K562 (cell line): ENCODE results near the gene DLST. TPM values are rescaled to one million over a fixed set of nuclear protein-coding genes. Genes with fewer than 3 reads are reported as not detected.

Experiments
- ATAC-seq: fragments of 200-7000 bp; cut with Tn5 transposase; 3 replicates; pipeline ENCODE4 v1.9.1; 2020; ENCODE audit warnings: moderate library complexity
- BruUV-seq: library from RNA; stranded (reverse); fragments of 400-500 nt; replicated peaks from 2 replicates; lab custom pipeline; 2021; lab: Mats Ljungman, UMichigan
- CTCF ChIA-PET: fragments of 300-600 bp; formaldehyde crosslinking; extraction: SDS; loops from one replicate; lab custom pipeline; 2021; ENCODE audit warnings: low intra/inter-chr PET ratio; lab: Yijun Ruan, JAX
- POLR2A ChIA-PET: fragments of 300-600, 350-650 bp; sonication (Branson Sonifier 250); formaldehyde crosslinking; extraction: SDS; loops from one replicate; lab custom pipeline; 2021; ENCODE audit warnings: antibody characterized with exemption, inconsistent platforms; lab: Yijun Ruan, JAX
- DNase-seq, 4 experiments: peaks; one replicate each; pipeline versions ENCODE4 v3.0.0 to v3.0.0-alpha.2; 2011 to 2018; ENCODE audit warnings: low spot score in 3 of 4, mixed read lengths in 3 of 4; ENCODE audit errors: extremely low read depth in 1 of 4
- FAIRE-seq: peaks from 2 replicates; lab custom pipeline; 2011; peaks lifted over from hg19 to GRCh38; lab: Jason Lieb, UNC
- H2AFZ ChIP-seq: 2 replicates; pipeline ENCODE4 v1.6.0; 2011; ENCODE audit warnings: low read depth, low read length, control low read depth, inconsistent platforms
- H3K27ac ChIP-seq: fragments of 200-600 bp; 3 replicates; pipeline ENCODE4 v1.8.0; 2011; ENCODE audit warnings: low read depth, mild to moderate bottlenecking, control low read depth, inconsistent platforms, low read length, moderate library complexity, mixed read lengths; ENCODE audit errors: extremely low read depth
- H3K27me3 ChIP-seq, 2 experiments: fragments of 300-600 bp in 1 of 2; 2 replicates in 1 of 2; 3 replicates in 1 of 2; pipeline versions ENCODE4 v1.6.0 to v1.8.0; 2011; ENCODE audit warnings: inconsistent platforms in 2 of 2, low read length in 2 of 2, mild to moderate bottlenecking in 1 of 2, mixed read lengths in 1 of 2, moderate library complexity in 1 of 2; ENCODE audit not compliant: control insufficient read depth in 2 of 2, insufficient read depth in 2 of 2
- H3K36me3 ChIP-seq: fragments of 300-600 bp; 3 replicates; pipeline ENCODE4 v1.8.0; 2011; ENCODE audit warnings: mild to moderate bottlenecking, low read length, inconsistent platforms; ENCODE audit not compliant: control insufficient read depth, insufficient read depth
- H3K4me1 ChIP-seq, 2 experiments: fragments of 200-600 bp in 1 of 2; replicated peaks in 1 of 2; 2 replicates in 1 of 2; 3 replicates in 1 of 2; pipeline versions ENCODE4 v1.5.1 to v1.8.0; 2011; ENCODE audit warnings: inconsistent platforms in 2 of 2, low read length in 2 of 2, mild to moderate bottlenecking in 1 of 2, mixed read lengths in 1 of 2, moderate library complexity in 1 of 2; ENCODE audit not compliant: control insufficient read depth in 2 of 2, insufficient read depth in 2 of 2
- H3K4me2 ChIP-seq: 2 replicates; pipeline ENCODE4 v1.6.1; 2011; ENCODE audit warnings: low read length, control low read depth, inconsistent platforms, mixed read lengths; ENCODE audit not compliant: insufficient read depth
- H3K4me3 ChIP-seq: fragments of 200-600 bp; sonication (generic), shearing (Covaris generic); 2 replicates; pipeline ENCODE4 v1.5.1; 2016; ENCODE audit warnings: control low read depth, inconsistent platforms
- H3K79me2 ChIP-seq: fragments of 200-600 bp; 3 replicates; pipeline ENCODE4 v1.8.0; 2011; ENCODE audit warnings: low read length, inconsistent platforms; ENCODE audit not compliant: control insufficient read depth, insufficient read depth
- H3K9ac ChIP-seq, 2 experiments: 2 replicates each; pipeline versions ENCODE4 v1.6.0 to v1.6.1; 2011; ENCODE audit warnings: low read depth in 2 of 2, low read length in 2 of 2, control low read depth in 1 of 2, inconsistent platforms in 1 of 2, mild to moderate bottlenecking in 1 of 2, mixed read lengths in 1 of 2; ENCODE audit not compliant: insufficient read depth in 1 of 2
- H3K9me1 ChIP-seq: one replicate; pipeline ENCODE4 v1.6.0; 2011; ENCODE audit warnings: inconsistent platforms, mild to moderate bottlenecking, low read length, moderate library complexity; ENCODE audit not compliant: control insufficient read depth, insufficient read depth
- H3K9me3 ChIP-seq: replicated peaks from 2 replicates; pipeline ENCODE4 v1.5.1; 2011; ENCODE audit warnings: low read depth, low read length, inconsistent platforms; ENCODE audit not compliant: control insufficient read depth, insufficient read depth
- H4K20me1 ChIP-seq: replicated peaks from 2 replicates; pipeline ENCODE4 v1.6.1; 2011; ENCODE audit warnings: low read length, inconsistent platforms, mixed read lengths; ENCODE audit not compliant: control insufficient read depth, insufficient read depth
- CREBBP ChIP-seq: IDR thresholded peaks from one replicate; pipeline ENCODE4 v1.6.1; 2012; ENCODE audit warnings: low read depth, mild to moderate bottlenecking, control low read depth, inconsistent platforms, low read length
- DPF2 ChIP-seq: fragments of 450-650 bp; IDR thresholded peaks from 2 replicates; pipeline ENCODE4 v1.6.1; 2016
- EHMT2 ChIP-seq: fragments of 450-650 bp; IDR thresholded peaks from 2 replicates; pipeline ENCODE4 v1.6.1; 2018; ENCODE audit warnings: antibody characterized with exemption
- NCOA6 ChIP-seq: fragments of 450-650 bp; IDR thresholded peaks from 2 replicates; pipeline ENCODE4 v1.6.1; 2017; ENCODE audit warnings: mild to moderate bottlenecking
- NR1H2 ChIP-seq: sonication (generic); formaldehyde crosslinking; IDR thresholded peaks from 2 replicates; pipeline ENCODE4 v1.4.0; 2020; ENCODE audit warnings: mild to moderate bottlenecking, missing genetic modification reagents
- RHOXF2B ChIP-seq: fragments of 250-450 bp; sonication (Bioruptor Pico); conservative IDR thresholded peaks from 2 replicates; pipeline ENCODE4 v1.5.1; 2021
- SIRT6 ChIP-seq: IDR thresholded peaks from one replicate; pipeline ENCODE4 v1.6.1; 2012; ENCODE audit warnings: low read depth, mild to moderate bottlenecking, control low read depth, inconsistent platforms, low read length, moderate library complexity
- ZKSCAN3 ChIP-seq: fragments of 250-450 bp; sonication (Bioruptor Pico); IDR thresholded peaks from 2 replicates; pipeline ENCODE4 v1.4.0; 2020
- ZNF12 ChIP-seq: sonication (generic); formaldehyde crosslinking; IDR thresholded peaks from 2 replicates; pipeline ENCODE4 v1.4.0; 2020; ENCODE audit warnings: mild to moderate bottlenecking, missing genetic modification reagents
- ZNF57 ChIP-seq: fragments of 450-650 bp; formaldehyde crosslinking; IDR thresholded peaks from 2 replicates; pipeline ENCODE4 v1.4.0; 2020; ENCODE audit warnings: mild to moderate bottlenecking, moderate library complexity
- ZNF707 ChIP-seq: fragments of 250-450 bp; sonication (Bioruptor Pico); conservative IDR thresholded peaks from 2 replicates; pipeline ENCODE4 v1.8.0; 2022; ENCODE audit warnings: inconsistent platforms, mild to moderate bottlenecking, moderate library complexity
- ZNF77 ChIP-seq: fragments of 250-450 bp; sonication (Bioruptor Pico); IDR thresholded peaks from 2 replicates; pipeline ENCODE4 v1.5.0; 2020
- ZNF780A ChIP-seq: fragments of 250-450 bp; sonication (Bioruptor Pico); IDR thresholded peaks from 2 replicates; pipeline ENCODE4 v1.5.0; 2021; ENCODE audit warnings: mild to moderate bottlenecking
- ZNF830 ChIP-seq: fragments of 250-450 bp; sonication (Bioruptor Pico); IDR thresholded peaks from 2 replicates; pipeline ENCODE4 v1.5.0; 2021; ENCODE audit warnings: mild to moderate bottlenecking
- WGBS: fragments of 100-300 bp; shearing (Covaris generic); methylation state at CpG from one replicate; pipeline ENCODE4 v1.1.6; 2016; ENCODE audit warnings: low coverage, mixed read lengths; ENCODE audit not compliant: insufficient coverage; ENCODE audit errors: missing lambda C conversion rate; 5-methylcytosine and 5-hydroxymethylcytosine counted together
- in situ Hi-C: fragments of 300-500 bp; cut with MboI; formaldehyde crosslinking; loops from 4 replicates; pipeline ENCODE4 v1.15.0; 2018; ENCODE audit warnings: inconsistent platforms, mixed read lengths
- intact Hi-C: fragments of 100-400 bp; cut with micrococcal nuclease; formaldehyde crosslinking; loops from 2 replicates; pipeline ENCODE4 v1.14.2; 2022
- polyA plus RNA-seq, 8 experiments: library from polyadenylated mRNA; depleted of rRNA in 4 of 8; stranded (reverse) in 5 of 8; unstranded in 3 of 8; fragments of >200 nt; fragmentation: Nextera tagmentation in 2 of 8; fragmentation: Illumina TruSeq in 1 of 8; extraction: Ambion mirVana in 2 of 8; extraction: Trizol in 1 of 8; gene quantifications; 2 replicates each; pipeline versions ENCODE4 v1.2.1 to v1.2.3, GENCODE V29; 2011 to 2014; ENCODE audit warnings: inconsistent platforms in 1 of 8, missing spikeins in 1 of 8
- total RNA-seq, 7 experiments: library from RNA; depleted of rRNA in 6 of 7; stranded (reverse); fragments of >200 nt in 6 of 7; fragmentation: Illumina TruSeq in 2 of 7; extraction: Trizol in 2 of 7; gene quantifications; 2 replicates each; pipeline versions ENCODE4 v1.2.1 to v1.2.3, GENCODE V29; 2011 to 2021; ENCODE audit warnings: low replicate concordance in 1 of 7
- TF ChIP-seq, protein P1 (sequence below): IDR thresholded peaks from 2 replicates; pipeline ENCODE4 v1.6.1; 2016; ENCODE audit warnings: missing genetic modification characterization, missing compliant biosample characterization
- TF ChIP-seq, protein P2 (sequence below), 2 experiments: fragments of 450-650 bp in 1 of 2; sonication (generic) in 1 of 2; formaldehyde crosslinking in 1 of 2; IDR thresholded peaks in 1 of 2; conservative IDR thresholded peaks in 1 of 2; 2 replicates each; pipeline versions ENCODE4 v1.6.1 to v1.8.1; 2016 to 2023; ENCODE audit warnings: mild to moderate bottlenecking in 2 of 2, moderate library complexity in 2 of 2, inconsistent platforms in 1 of 2, missing genetic modification reagents in 1 of 2
- TF ChIP-seq, protein P3 (sequence below): fragments of 250-450 bp; sonication (Bioruptor Pico); IDR thresholded peaks from 2 replicates; pipeline ENCODE4 v1.5.0; 2021
- TF ChIP-seq, protein P4 (sequence below): sonication (generic); formaldehyde crosslinking; IDR thresholded peaks from 2 replicates; pipeline ENCODE4 v1.8.0; 2023; ENCODE audit warnings: mild to moderate bottlenecking, missing genetic modification reagents

The DLST gene
- total and polyA plus RNA-seq, 9 of the 15 experiments (the other 6 are each of a cell fraction or from before 2014, with no cell fraction given), result 3.0 to 73.7 (median 45.4) TPM

DNA sequence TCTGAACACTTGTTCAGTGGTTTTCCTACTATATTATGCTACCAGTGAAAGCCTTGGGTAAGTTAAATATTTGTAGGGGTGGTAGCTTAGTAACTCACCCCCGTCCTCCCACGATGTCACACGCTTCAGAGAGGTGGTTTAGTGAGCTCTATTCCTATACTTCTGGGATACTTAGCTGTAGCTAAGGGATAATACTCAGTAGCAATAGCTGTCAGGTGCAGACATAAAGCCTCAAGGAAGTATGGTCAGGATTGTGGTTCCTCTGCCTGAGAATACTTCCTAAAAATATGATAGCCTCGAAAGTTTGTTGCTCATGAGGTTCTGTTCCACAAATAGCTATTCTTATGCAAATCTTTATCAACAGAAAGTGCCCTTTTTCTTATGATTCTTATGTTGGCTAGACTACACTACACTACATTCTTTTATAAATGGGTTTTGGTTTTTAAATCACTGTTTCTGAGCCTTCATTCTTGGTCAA, 11.9 kb downstream of the DLST start:
- peaks cover 4% of the 10 kb centered on the region for H4K20me1 ChIP-seq
- no peak overlapping the region for H3K4me3 ChIP-seq
- no peak for FAIRE-seq
- CTCF ChIA-PET, result no interaction called here
- POLR2A ChIA-PET, result interaction anchor here (0.6 to 1.3 kb wide), 5 partner anchors 10 to 195 kb away, joined by 3 to 6 read pairs (median 3); no protein-coding TSS in a partner anchor
- BruUV-seq, result no TSS peak
- no peak overlapping the region for H3K27ac ChIP-seq
- peaks cover 5 to 6% of the 10 kb centered on the region in 2 experiments; a peak in 4 of 5 replicates for H3K4me1 ChIP-seq
- no peak overlapping the region for H3K9ac ChIP-seq
- no peak overlapping the region for H3K4me2 ChIP-seq
- in situ Hi-C loops (no loop called here), intact Hi-C loops (no loop called here)
- H3K27me3 ChIP-seq, result no peaks in the 10 kb centered on the region
- H3K9me1 ChIP-seq, result no peaks in the 10 kb centered on the region
- H3K79me2 ChIP-seq, result peaks cover 4% of the 10 kb centered on the region; the same call in 1 of the 3 replicates
- peaks cover 92% of the 10 kb centered on the region for H3K36me3 ChIP-seq
- no peak for DNase-seq
- H2AFZ ChIP-seq, result no peak overlapping the region
- ATAC-seq, result no peak
- no peaks in the 10 kb centered on the region for H3K9me3 ChIP-seq
- 64% methylated on average over 4 of the region's 4 CpGs for WGBS
- TF ChIP-seq, protein P1, sequence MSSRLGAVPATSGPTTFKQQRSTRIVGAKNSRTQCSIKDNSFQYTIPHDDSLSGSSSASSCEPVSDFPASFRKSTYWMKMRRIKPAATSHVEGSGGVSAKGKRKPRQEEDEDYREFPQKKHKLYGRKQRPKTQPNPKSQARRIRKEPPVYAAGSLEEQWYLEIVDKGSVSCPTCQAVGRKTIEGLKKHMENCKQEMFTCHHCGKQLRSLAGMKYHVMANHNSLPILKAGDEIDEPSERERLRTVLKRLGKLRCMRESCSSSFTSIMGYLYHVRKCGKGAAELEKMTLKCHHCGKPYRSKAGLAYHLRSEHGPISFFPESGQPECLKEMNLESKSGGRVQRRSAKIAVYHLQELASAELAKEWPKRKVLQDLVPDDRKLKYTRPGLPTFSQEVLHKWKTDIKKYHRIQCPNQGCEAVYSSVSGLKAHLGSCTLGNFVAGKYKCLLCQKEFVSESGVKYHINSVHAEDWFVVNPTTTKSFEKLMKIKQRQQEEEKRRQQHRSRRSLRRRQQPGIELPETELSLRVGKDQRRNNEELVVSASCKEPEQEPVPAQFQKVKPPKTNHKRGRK (tag), result no peak
- TF ChIP-seq, protein P2, sequence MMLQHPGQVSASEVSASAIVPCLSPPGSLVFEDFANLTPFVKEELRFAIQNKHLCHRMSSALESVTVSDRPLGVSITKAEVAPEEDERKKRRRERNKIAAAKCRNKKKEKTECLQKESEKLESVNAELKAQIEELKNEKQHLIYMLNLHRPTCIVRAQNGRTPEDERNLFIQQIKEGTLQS (IDR thresholded peaks at IDR 0.05), result no peak
- TF ChIP-seq, protein P2 (CRISPR knock-in tag; conservative IDR thresholded peaks at IDR 0.05), result no peak
- TF ChIP-seq ZKSCAN3, result no peak
- TF ChIP-seq ZNF12 (CRISPR knock-in tag), result no peak
- TF ChIP-seq SIRT6, result no peak
- TF ChIP-seq CREBBP, result no peak
- TF ChIP-seq, protein P3, sequence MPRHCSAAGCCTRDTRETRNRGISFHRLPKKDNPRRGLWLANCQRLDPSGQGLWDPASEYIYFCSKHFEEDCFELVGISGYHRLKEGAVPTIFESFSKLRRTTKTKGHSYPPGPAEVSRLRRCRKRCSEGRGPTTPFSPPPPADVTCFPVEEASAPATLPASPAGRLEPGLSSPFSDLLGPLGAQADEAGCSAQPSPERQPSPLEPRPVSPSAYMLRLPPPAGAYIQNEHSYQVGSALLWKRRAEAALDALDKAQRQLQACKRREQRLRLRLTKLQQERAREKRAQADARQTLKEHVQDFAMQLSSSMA (CRISPR knock-in tag), result no peak
- TF ChIP-seq NCOA6, result no peak
- no peak for TF ChIP-seq DPF2
- TF ChIP-seq ZNF830 (CRISPR knock-in tag), result no peak
- TF ChIP-seq ZNF77, result no peak
- TF ChIP-seq ZNF707 (CRISPR knock-in tag), result no peak
- TF ChIP-seq, protein P4, sequence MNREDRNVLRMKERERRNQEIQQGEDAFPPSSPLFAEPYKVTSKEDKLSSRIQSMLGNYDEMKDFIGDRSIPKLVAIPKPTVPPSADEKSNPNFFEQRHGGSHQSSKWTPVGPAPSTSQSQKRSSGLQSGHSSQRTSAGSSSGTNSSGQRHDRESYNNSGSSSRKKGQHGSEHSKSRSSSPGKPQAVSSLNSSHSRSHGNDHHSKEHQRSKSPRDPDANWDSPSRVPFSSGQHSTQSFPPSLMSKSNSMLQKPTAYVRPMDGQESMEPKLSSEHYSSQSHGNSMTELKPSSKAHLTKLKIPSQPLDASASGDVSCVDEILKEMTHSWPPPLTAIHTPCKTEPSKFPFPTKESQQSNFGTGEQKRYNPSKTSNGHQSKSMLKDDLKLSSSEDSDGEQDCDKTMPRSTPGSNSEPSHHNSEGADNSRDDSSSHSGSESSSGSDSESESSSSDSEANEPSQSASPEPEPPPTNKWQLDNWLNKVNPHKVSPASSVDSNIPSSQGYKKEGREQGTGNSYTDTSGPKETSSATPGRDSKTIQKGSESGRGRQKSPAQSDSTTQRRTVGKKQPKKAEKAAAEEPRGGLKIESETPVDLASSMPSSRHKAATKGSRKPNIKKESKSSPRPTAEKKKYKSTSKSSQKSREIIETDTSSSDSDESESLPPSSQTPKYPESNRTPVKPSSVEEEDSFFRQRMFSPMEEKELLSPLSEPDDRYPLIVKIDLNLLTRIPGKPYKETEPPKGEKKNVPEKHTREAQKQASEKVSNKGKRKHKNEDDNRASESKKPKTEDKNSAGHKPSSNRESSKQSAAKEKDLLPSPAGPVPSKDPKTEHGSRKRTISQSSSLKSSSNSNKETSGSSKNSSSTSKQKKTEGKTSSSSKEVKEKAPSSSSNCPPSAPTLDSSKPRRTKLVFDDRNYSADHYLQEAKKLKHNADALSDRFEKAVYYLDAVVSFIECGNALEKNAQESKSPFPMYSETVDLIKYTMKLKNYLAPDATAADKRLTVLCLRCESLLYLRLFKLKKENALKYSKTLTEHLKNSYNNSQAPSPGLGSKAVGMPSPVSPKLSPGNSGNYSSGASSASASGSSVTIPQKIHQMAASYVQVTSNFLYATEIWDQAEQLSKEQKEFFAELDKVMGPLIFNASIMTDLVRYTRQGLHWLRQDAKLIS (CRISPR knock-in tag), result no peak
- no peak for TF ChIP-seq RHOXF2B (CRISPR knock-in tag)
- no peak for TF ChIP-seq ZNF780A (CRISPR knock-in tag)
- no peak for TF ChIP-seq EHMT2
- no peak for TF ChIP-seq ZNF57 (CRISPR knock-in tag)
- no peak for TF ChIP-seq NR1H2
